D721Med (cell line): ENCODE data around the gene ODC1.

Source experiments
- DNase-seq: peaks from one replicate; pipeline ENCODE4 v3.0.0; 2011; ENCODE audit warnings: low spot score; ENCODE audit not compliant: insufficient read length
- FAIRE-seq: peaks from 2 replicates; lab custom pipeline; 2011; peaks lifted over from hg19 to GRCh38; lab: Jason Lieb, UNC
- CTCF ChIP-seq: IDR thresholded peaks from 2 replicates; pipeline ENCODE4 v1.5.1; 2012; ENCODE audit warnings: mild to moderate bottlenecking, control low read depth; ENCODE audit not compliant: insufficient read depth; ENCODE audit errors: missing control alignments

ODC1 gene

GRCh38 chr2:10413991-10414451 lies 34.1 kb downstream of the ODC1 start:
- FAIRE-seq (no peak), DNase-seq (no peak)
- no peak for TF ChIP-seq CTCF

- TF ChIP-seq CTCF: no peak
- DNase-seq (no peak), FAIRE-seq (no peak)
Observed at GRCh38 chr2:10413503-10413902, 34.6 kb downstream of the ODC1 start.

GRCh38 chr2:10412380-10412779 lies 35.7 kb downstream of the ODC1 start:
- FAIRE-seq: no peak
- TF ChIP-seq CTCF: no peak
- no peak for DNase-seq

GRCh38 chr2:10411557-10411956 lies 36.6 kb downstream of the ODC1 start:
- no peak for FAIRE-seq
- DNase-seq: no peak
- TF ChIP-seq CTCF: no peak

- DNase-seq (no peak), FAIRE-seq (no peak)
- no peak for TF ChIP-seq CTCF
Observed at GRCh38 chr2:10410823-10411437, 37.2 kb downstream of the ODC1 start.

- TF ChIP-seq CTCF: no peak
- no peak for DNase-seq
- no peak for FAIRE-seq
Observed at GRCh38 chr2:10410001-10410822, 37.9 kb downstream of the ODC1 start.
